Ovary (tissue), 9 donors: ENCODE measurements around the gene GLDN. TPM values are rescaled to one million over a fixed set of nuclear protein-coding genes. Genes with fewer than 3 reads are reported as not detected.

ENCODE experiments used
- DNase-seq, 5 donors: peaks; one replicate each; pipeline ENCODE4 v3.0.0-alpha.2; 2019 to 2020
- H3K27ac ChIP-seq, 2 donors: fragments of 200-600 bp; one replicate each; pipeline versions ENCODE4 v1.5.1 to v1.8.0; 2019 to 2022
- H3K27me3 ChIP-seq: fragments of 200-600 bp; one replicate; pipeline ENCODE4 v1.8.0; 2022
- H3K36me3 ChIP-seq: fragments of 200-600 bp; sonication (generic); one replicate; pipeline ENCODE4 v1.5.1; 2019
- H3K4me1 ChIP-seq: one replicate; pipeline ENCODE4 v1.8.1; 2013; ENCODE audit warnings: mild to moderate bottlenecking, moderate library complexity; ENCODE audit not compliant: insufficient read depth
- H3K4me3 ChIP-seq: fragments of 200-600 bp; sonication (generic); one replicate; pipeline ENCODE4 v1.5.1; 2017
- H3K9me3 ChIP-seq, 2 donors: fragments of 200-600 bp in 1 of 2; sonication (generic) in 1 of 2; one replicate each; pipeline versions ENCODE4 v1.5.1 to v1.8.1; 2013 to 2019; ENCODE audit warnings: mild to moderate bottlenecking in 1 of 2, moderate library complexity in 1 of 2
- CTCF ChIP-seq, 3 donors: fragments of 450-650 bp in 2 of 3; fragments of 200-600 bp in 1 of 3; IDR thresholded peaks; one replicate each; pipeline versions ENCODE4 v1.5.1 to v1.8.0; 2016 to 2022; ENCODE audit warnings: antibody characterized with exemption in 3 of 3, mild to moderate bottlenecking in 1 of 3
- EP300 ChIP-seq: sonication (generic); formaldehyde crosslinking; IDR thresholded peaks from one replicate; pipeline ENCODE4 v1.6.1; 2017; ENCODE audit warnings: antibody characterized with exemption
- POLR2A ChIP-seq: fragments of 450-650 bp; IDR thresholded peaks from one replicate; pipeline ENCODE4 v1.6.1; 2017; ENCODE audit warnings: antibody characterized with exemption, mild to moderate bottlenecking, moderate library complexity
- WGBS, 3 donors: extraction: QIAGEN DNeasy Blood & Tissue Kit in 1 of 3; methylation state at CpG; one replicate each; pipeline versions ENCODE4 v1.1.5 to v1.1.7; 2013 to 2017; 5-methylcytosine and 5-hydroxymethylcytosine counted together
- intact Hi-C, 4 donors: fragments of 100-400 bp; cut with DNase I; formaldehyde crosslinking; loops; one replicate each; pipeline versions ENCODE4 v1.11.0 to v1.15.1; 2022 to 2023
- polyA plus RNA-seq, 2 donors: library from polyadenylated mRNA; stranded (reverse); fragments of 200-250 nt in 1 of 2; fragments of 350-450 nt in 1 of 2; fragmentation: Illumina TruSeq in 1 of 2; extraction: RNeasy Lipid Tissue Mini Kit (QIAGEN cat#74804) in 1 of 2; gene quantifications; one replicate each; pipeline ENCODE4 v1.2.3, GENCODE V29; 2013 to 2014
- total RNA-seq, 7 donors: library from RNA; depleted of rRNA in 2 of 7; stranded (reverse); fragments of >200 nt in 2 of 7; fragmentation: NEBNext Ultra II Directional in 3 of 7; extraction: Animal tissue kit (Norgen Biotek cat#: 25700) in 3 of 7; gene quantifications; one replicate each; pipeline versions ENCODE4 v1.1.0 to v1.2.4, GENCODE V29; 2016 to 2023
- donor health status: DM: no; HTN: no; CAD: no; lungs with moderate emphysema.
- donor health status: DM: no; HTN: no; CAD: no.
- donor health status: Bipolar disorder and iron deficiency.
- donor health status: DM: yes; HTN: yes; CAD: no.
- donor health status: DM: no; HTN: no; CAD: no.
- donor health status: DM: yes; HTN: yes; CAD: no.

Gene GLDN
- total and polyA plus RNA-seq, 9 donors, result 0.33 to 10.3 (median 2.3) TPM; not detected in 1

- DNase-seq, result no peak
- no peak overlapping the region for H3K4me3 ChIP-seq
- no peaks in the 10 kb centered on the region for H3K27me3 ChIP-seq
- no peak for TF ChIP-seq EP300
- TF ChIP-seq CTCF (IDR thresholded peaks at IDR 0.05), result no peak
- no peak for TF ChIP-seq POLR2A
- no peak overlapping the region for H3K27ac ChIP-seq
- H3K4me1 ChIP-seq, result no peaks in the 10 kb centered on the region
- no peaks in the 10 kb centered on the region for H3K36me3 ChIP-seq
- intact Hi-C loops, result loop anchor here in 1 of 4 donors (10.0 kb wide), 1 partner anchor 164 kb away; no protein-coding TSS in a partner anchor
- WGBS, 3 donors, result 83 to 89% (median 84%) methylated on average over 9 of the region's 9 CpGs
- no peaks in the 10 kb centered on the region for H3K9me3 ChIP-seq
Measured at GRCh38 chr15:51398626-51399025, 57.2 kb downstream of the GLDN start.

- Histone ChIP-seq H3K36me3 (no peaks in the 10 kb centered on the region), H3K27me3 (no peaks in the 10 kb centered on the region), H3K9me3 (no peaks in the 10 kb centered on the region), H3K4me1 (no peaks in the 10 kb centered on the region), H3K4me3 (no peak overlapping the region), H3K27ac (no peak overlapping the region)
- no peak for TF ChIP-seq CTCF (IDR thresholded peaks at IDR 0.05)
- TF ChIP-seq POLR2A, result no peak
- no peak for TF ChIP-seq EP300
- DNase-seq, result no peak
- intact Hi-C loops, result no loop called here
- 89 to 93% (median 91%) methylated on average over 7 of the region's 7 CpGs for WGBS, 3 donors
Measured at GRCh38 chr15:51401051-51401780, 59.8 kb downstream of the GLDN start.

- WGBS, 3 donors, result 59 to 62% (median 60%) methylated on average over 12 of the region's 12 CpGs
Measured at GRCh38 chr15:51401872-51402517, 60.5 kb downstream of the GLDN start.

More at GRCh38 chr15:51401872-51402517, 60.5 kb downstream of the GLDN start:
- no peaks in the 10 kb centered on the region for H3K27me3 ChIP-seq
- H3K4me1 ChIP-seq, result no peaks in the 10 kb centered on the region
- intact Hi-C loops, result no loop called here
- no peak for DNase-seq
- H3K27ac ChIP-seq, result no peak overlapping the region
- H3K9me3 ChIP-seq, result no peaks in the 10 kb centered on the region
- no peak overlapping the region for H3K4me3 ChIP-seq
- TF ChIP-seq POLR2A (no peak), CTCF (IDR thresholded peaks at IDR 0.05) (no peak), EP300 (no peak)
- H3K36me3 ChIP-seq, result no peaks in the 10 kb centered on the region
